IMR-90 (cell line): Measurements from ENCODE around the gene PLCH1. TPM values are rescaled to one million over a fixed set of nuclear protein-coding genes. Genes with fewer than 3 reads are reported as not detected.

Source experiments
- ATAC-seq: fragments of 200-7000 bp; cut with Tn5 transposase; 2 replicates; pipeline ENCODE4 v1.9.1; 2020; ENCODE audit warnings: low read depth, mild to moderate bottlenecking, moderate library complexity
- BruUV-seq: library from RNA; stranded (reverse); fragments of 400-500 nt; replicated peaks from 2 replicates; lab custom pipeline; 2021; lab: Mats Ljungman, UMichigan
- CTCF ChIA-PET: fragments of 300-600 bp; formaldehyde crosslinking; extraction: SDS; loops from one replicate; lab custom pipeline; 2021; ENCODE audit warnings: antibody characterized with exemption; lab: Yijun Ruan, JAX
- POLR2A ChIA-PET: fragments of 300-600 bp; sonication (Branson Sonifier 250); formaldehyde crosslinking; loops from one replicate; lab custom pipeline; 2022; ENCODE audit warnings: antibody characterized with exemption; ENCODE audit not compliant: unreplicated experiment; lab: Charles Lee
- DNase-seq: peaks from one replicate; pipeline ENCODE4 v3.0.0; 2013
- H2AFZ ChIP-seq: replicated peaks from 2 replicates; pipeline ENCODE3; 2013; ENCODE audit warnings: low read length, mild to moderate bottlenecking; ENCODE audit not compliant: poor library complexity
- H2AK5ac ChIP-seq: 2 replicates; pipeline ENCODE4 v1.6.1; 2013; ENCODE audit warnings: low read depth, low read length, inconsistent platforms
- H2AK9ac ChIP-seq: replicated peaks from 2 replicates; pipeline ENCODE3; 2013; ENCODE audit warnings: mild to moderate bottlenecking, low read depth, low read length, moderate library complexity; ENCODE audit not compliant: poor library complexity
- H2BK120ac ChIP-seq: 2 replicates; pipeline ENCODE4 v1.6.1; 2013; ENCODE audit warnings: low read depth, low read length, inconsistent platforms
- H2BK15ac ChIP-seq: 3 replicates; pipeline ENCODE4 v1.6.1; 2013; ENCODE audit warnings: low read depth, low read length, inconsistent platforms
- H2BK20ac ChIP-seq: 2 replicates; pipeline ENCODE4 v1.6.1; 2013; ENCODE audit warnings: low read depth, mild to moderate bottlenecking, inconsistent platforms, low read length, moderate library complexity
- H2BK5ac ChIP-seq: 2 replicates; pipeline ENCODE4 v1.6.1; 2013; ENCODE audit warnings: mild to moderate bottlenecking, low read depth, low read length, inconsistent platforms; ENCODE audit not compliant: poor library complexity, severe bottlenecking
- H3K14ac ChIP-seq: replicated peaks from 2 replicates; pipeline ENCODE4 v1.6.1; 2013; ENCODE audit warnings: low read depth, low read length, inconsistent platforms
- H3K18ac ChIP-seq: 2 replicates; pipeline ENCODE4 v1.6.1; 2013; ENCODE audit warnings: low read depth, low read length, control low read depth
- H3K23ac ChIP-seq: 2 replicates; pipeline ENCODE4 v1.6.1; 2013; ENCODE audit warnings: low read depth, low read length, inconsistent platforms
- H3K27ac ChIP-seq: 2 replicates; pipeline ENCODE4 v1.5.1; 2013; ENCODE audit warnings: mild to moderate bottlenecking, control low read depth, low read length; ENCODE audit not compliant: insufficient read depth
- H3K27me3 ChIP-seq: 2 replicates; pipeline ENCODE4 v1.6.1; 2013; ENCODE audit warnings: low read length; ENCODE audit not compliant: control insufficient read depth, insufficient read depth
- H3K36me3 ChIP-seq: 2 replicates; pipeline ENCODE4 v1.6.1; 2013; ENCODE audit warnings: low read length, mixed read lengths; ENCODE audit not compliant: control insufficient read depth, insufficient read depth
- H3K4ac ChIP-seq: 2 replicates; pipeline ENCODE4 v1.6.1; 2013; ENCODE audit warnings: low read depth, low read length, inconsistent platforms
- H3K4me1 ChIP-seq: 2 replicates; pipeline ENCODE4 v1.6.1; 2013; ENCODE audit warnings: low read length, mixed read lengths; ENCODE audit not compliant: control insufficient read depth, insufficient read depth
- H3K4me2 ChIP-seq: 2 replicates; pipeline ENCODE4 v1.6.1; 2013; ENCODE audit warnings: low read depth, mild to moderate bottlenecking, control low read depth, low read length, moderate library complexity
- H3K4me3 ChIP-seq: 2 replicates; pipeline ENCODE4 v1.5.1; 2013; ENCODE audit warnings: low read depth, mild to moderate bottlenecking, control low read depth, low read length, moderate library complexity; ENCODE audit not compliant: insufficient read depth
- H3K56ac ChIP-seq: 2 replicates; pipeline ENCODE4 v1.6.1; 2013; ENCODE audit warnings: low read length, inconsistent platforms; ENCODE audit not compliant: insufficient read depth; ENCODE audit errors: extremely low read depth
- H3K79me1 ChIP-seq, 2 experiments: 2 replicates each; pipeline ENCODE4 v1.6.1; 2013; ENCODE audit warnings: low read length in 2 of 2, inconsistent platforms in 1 of 2, low read depth in 1 of 2
- H3K9ac ChIP-seq: 2 replicates; pipeline ENCODE4 v1.6.1; 2013; ENCODE audit warnings: low read depth, low read length, control low read depth
- H3K9me1 ChIP-seq: 2 replicates; pipeline ENCODE4 v1.6.1; 2013; ENCODE audit warnings: low read length, inconsistent platforms; ENCODE audit not compliant: insufficient read depth
- H3K9me3 ChIP-seq: 2 replicates; pipeline ENCODE4 v1.6.1; 2013; ENCODE audit warnings: low read length; ENCODE audit not compliant: control insufficient read depth, insufficient read depth
- H4K20me1 ChIP-seq: 2 replicates; pipeline ENCODE4 v1.6.1; 2013; ENCODE audit warnings: low read length, inconsistent platforms; ENCODE audit not compliant: insufficient read depth
- H4K5ac ChIP-seq: 2 replicates; pipeline ENCODE4 v1.6.1; 2013; ENCODE audit warnings: mild to moderate bottlenecking, low read depth, low read length, control low read depth
- H4K8ac ChIP-seq, 2 experiments: 2 replicates each; pipeline ENCODE4 v1.6.1; 2013; ENCODE audit warnings: low read depth in 2 of 2, low read length in 2 of 2, control low read depth in 1 of 2, inconsistent platforms in 1 of 2
- H4K91ac ChIP-seq: 2 replicates; pipeline ENCODE4 v1.6.1; 2013; ENCODE audit warnings: low read depth, low read length, inconsistent platforms; ENCODE audit not compliant: insufficient read depth
- FOS ChIP-seq: fragments of 150-350 bp; IDR thresholded peaks from 2 replicates; pipeline ENCODE4 v1.6.1; 2016; ENCODE audit warnings: low read depth, low read length
- dilution Hi-C: fragments of 300-500 bp; cut with HindIII; formaldehyde crosslinking; loops from one replicate; pipeline ENCODE4 v1.14.3; 2018; ENCODE audit warnings: low sequenced_read_pairs; ENCODE audit not compliant: unreplicated experiment
- in situ Hi-C: fragments of 300-500 bp; cut with MboI; formaldehyde crosslinking; loops from 3 replicates; pipeline ENCODE4 v1.14.3; 2019; ENCODE audit warnings: low sequenced_read_pairs, inconsistent platforms, mixed read lengths
- intact Hi-C: fragments of 100-400 bp; cut with micrococcal nuclease; formaldehyde crosslinking; loops from 2 replicates; pipeline ENCODE4 v1.10.0; 2022
- polyA plus RNA-seq, 3 experiments: library from polyadenylated mRNA; depleted of rRNA; stranded (reverse); fragments of >200 nt; gene quantifications; 2 replicates each; pipeline ENCODE4 v1.2.3, GENCODE V29; 2012; ENCODE audit warnings: low replicate concordance in 1 of 3
- total RNA-seq: library from RNA; depleted of rRNA; stranded (reverse); fragments of >200 nt; gene quantifications from 2 replicates; pipeline ENCODE4 v1.2.3, GENCODE V29; 2012

Gene PLCH1
- total and polyA plus RNA-seq, 2 of the 4 experiments (the other 2 are of a cell fraction), result not detected

- POLR2A ChIA-PET, result no interaction called here
- BruUV-seq, result no TSS peak
- Histone ChIP-seq H3K4me3 (no peak overlapping the region), H3K27ac (no peak overlapping the region), H2AFZ (no peak overlapping the region), H3K9me1 (no peaks in the 10 kb centered on the region), H3K79me1 (no peaks in the 10 kb centered on the region), H4K20me1 (no peaks in the 10 kb centered on the region), H4K91ac (no peak overlapping the region), H3K14ac (no peak overlapping the region), H2BK15ac (no peak overlapping the region), H3K23ac (no peak overlapping the region), H2BK5ac (no peak overlapping the region), H3K18ac (no peak overlapping the region), H2BK120ac (no peak overlapping the region), H3K4me2 (no peak overlapping the region), H3K9ac (no peak overlapping the region), H2BK20ac (no peak overlapping the region), H3K56ac (no peak overlapping the region), H3K27me3 (no peaks in the 10 kb centered on the region), H3K4ac (no peak overlapping the region), H3K4me1 (no peaks in the 10 kb centered on the region), H2AK5ac (no peak overlapping the region), H3K36me3 (no peaks in the 10 kb centered on the region), H4K5ac (no peak overlapping the region), H2AK9ac (no peak overlapping the region), H4K8ac (no peak overlapping the region), H3K9me3 (no peaks in the 10 kb centered on the region)
- DNase-seq, result no peak
- CTCF ChIA-PET, result interaction anchor here (0.6 kb wide), 1 partner anchor 11 kb away, joined by 3 read pairs; no protein-coding TSS in a partner anchor
- intact Hi-C loops (no loop called here), in situ Hi-C loops (no loop called here), dilution Hi-C loops (no loop called here)
- no peak for TF ChIP-seq FOS
- no peak for ATAC-seq
These were observed 83.1 kb downstream of the PLCH1 start for GRCh38 chr3:155661760-155662159.
